ENCODE measurements around the gene DCBLD1. TPM values are rescaled to one million over a fixed set of nuclear protein-coding genes. Genes with fewer than 3 reads are reported as not detected.
A peak's percentile ranks its signal among the peaks of the same experiment; 100 is the strongest.

Gene DCBLD1
- total RNA-seq, 2 donors from 2014 or later, result 8.8 to 17.6 TPM

DNA sequence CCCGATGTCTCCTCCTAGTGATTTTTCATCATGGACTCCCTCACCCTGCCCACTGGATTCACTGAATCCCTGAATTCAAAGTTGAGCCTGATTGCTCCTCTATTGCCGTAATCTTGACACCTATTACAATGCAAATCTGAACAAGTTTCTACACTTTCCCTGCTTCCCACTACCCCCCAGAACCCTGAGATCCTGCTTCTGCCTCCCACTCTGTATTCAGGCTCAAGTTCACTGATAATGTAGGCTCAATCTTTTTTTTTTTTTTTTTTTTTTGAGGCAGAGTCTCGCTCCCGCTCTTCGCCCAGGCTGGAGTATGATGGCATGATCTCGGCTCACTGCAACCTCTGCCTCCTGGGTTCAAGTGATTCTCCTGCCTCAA, 3.6 kb upstream of the DCBLD1 start:
- WGBS, result 92% methylated on average over 6 of the region's 6 CpGs
- no peak overlapping the region for H3K4me3 ChIP-seq
- intact Hi-C loops (cut with DNase I), result no loop called here
- H3K36me3 ChIP-seq, result no peaks in the 10 kb centered on the region
- H3K4me1 ChIP-seq (replicated peaks), result no peaks in the 10 kb centered on the region
- TF ChIP-seq, protein P1, sequence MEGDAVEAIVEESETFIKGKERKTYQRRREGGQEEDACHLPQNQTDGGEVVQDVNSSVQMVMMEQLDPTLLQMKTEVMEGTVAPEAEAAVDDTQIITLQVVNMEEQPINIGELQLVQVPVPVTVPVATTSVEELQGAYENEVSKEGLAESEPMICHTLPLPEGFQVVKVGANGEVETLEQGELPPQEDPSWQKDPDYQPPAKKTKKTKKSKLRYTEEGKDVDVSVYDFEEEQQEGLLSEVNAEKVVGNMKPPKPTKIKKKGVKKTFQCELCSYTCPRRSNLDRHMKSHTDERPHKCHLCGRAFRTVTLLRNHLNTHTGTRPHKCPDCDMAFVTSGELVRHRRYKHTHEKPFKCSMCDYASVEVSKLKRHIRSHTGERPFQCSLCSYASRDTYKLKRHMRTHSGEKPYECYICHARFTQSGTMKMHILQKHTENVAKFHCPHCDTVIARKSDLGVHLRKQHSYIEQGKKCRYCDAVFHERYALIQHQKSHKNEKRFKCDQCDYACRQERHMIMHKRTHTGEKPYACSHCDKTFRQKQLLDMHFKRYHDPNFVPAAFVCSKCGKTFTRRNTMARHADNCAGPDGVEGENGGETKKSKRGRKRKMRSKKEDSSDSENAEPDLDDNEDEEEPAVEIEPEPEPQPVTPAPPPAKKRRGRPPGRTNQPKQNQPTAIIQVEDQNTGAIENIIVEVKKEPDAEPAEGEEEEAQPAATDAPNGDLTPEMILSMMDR (IDR thresholded peaks at IDR 0.05), result no peak
- TF ChIP-seq POLR2AphosphoS5 (IDR thresholded peaks at IDR 0.05), result no peak
- no peak for TF ChIP-seq POLR2A (IDR thresholded peaks at IDR 0.05)
- no peaks in the 10 kb centered on the region for H3K27me3 ChIP-seq (replicated peaks; ENCODE audit: insufficient read depth)
- no peak for DNase-seq (ENCODE audit: low spot score)
- H3K9me3 ChIP-seq, result no peaks in the 10 kb centered on the region
- H3K27ac ChIP-seq, result no peak overlapping the region

DNA sequence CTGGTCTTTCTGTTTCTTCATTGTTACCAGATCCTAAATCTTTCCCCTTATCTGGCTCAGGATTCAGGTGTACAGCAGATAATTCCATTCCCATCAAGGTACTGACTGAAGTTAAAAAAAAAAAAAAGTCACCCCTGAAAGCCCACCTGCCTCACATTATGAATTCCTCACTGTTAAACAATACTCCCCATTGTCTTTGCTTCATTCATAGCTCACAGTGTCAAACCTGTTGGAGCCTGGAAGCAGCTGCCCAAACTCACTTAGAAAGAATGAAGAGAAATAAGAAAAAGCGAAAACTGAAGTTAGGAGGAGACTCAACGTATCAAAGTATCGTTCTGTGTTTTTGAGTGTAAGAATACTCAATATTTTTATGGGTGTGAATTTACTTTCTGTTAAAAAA, 1.8 kb upstream of the DCBLD1 start:
- intact Hi-C loops (cut with DNase I), result no loop called here
- Histone ChIP-seq H3K27ac (no peak overlapping the region), H3K36me3 (no peaks in the 10 kb centered on the region), H3K27me3 (replicated peaks; ENCODE audit: insufficient read depth) (no peaks in the 10 kb centered on the region), H3K4me3 (no peak overlapping the region), H3K4me1 (replicated peaks) (no peaks in the 10 kb centered on the region), H3K9me3 (no peaks in the 10 kb centered on the region)
- TF ChIP-seq POLR2A (IDR thresholded peaks at IDR 0.05), result no peak
- TF ChIP-seq, protein P1 (IDR thresholded peaks at IDR 0.05), result no peak
- TF ChIP-seq POLR2AphosphoS5 (IDR thresholded peaks at IDR 0.05), result no peak
- 61% methylated on average over 3 of the region's 3 CpGs for WGBS
- DNase-seq (ENCODE audit: low spot score), result no peak

DNA sequence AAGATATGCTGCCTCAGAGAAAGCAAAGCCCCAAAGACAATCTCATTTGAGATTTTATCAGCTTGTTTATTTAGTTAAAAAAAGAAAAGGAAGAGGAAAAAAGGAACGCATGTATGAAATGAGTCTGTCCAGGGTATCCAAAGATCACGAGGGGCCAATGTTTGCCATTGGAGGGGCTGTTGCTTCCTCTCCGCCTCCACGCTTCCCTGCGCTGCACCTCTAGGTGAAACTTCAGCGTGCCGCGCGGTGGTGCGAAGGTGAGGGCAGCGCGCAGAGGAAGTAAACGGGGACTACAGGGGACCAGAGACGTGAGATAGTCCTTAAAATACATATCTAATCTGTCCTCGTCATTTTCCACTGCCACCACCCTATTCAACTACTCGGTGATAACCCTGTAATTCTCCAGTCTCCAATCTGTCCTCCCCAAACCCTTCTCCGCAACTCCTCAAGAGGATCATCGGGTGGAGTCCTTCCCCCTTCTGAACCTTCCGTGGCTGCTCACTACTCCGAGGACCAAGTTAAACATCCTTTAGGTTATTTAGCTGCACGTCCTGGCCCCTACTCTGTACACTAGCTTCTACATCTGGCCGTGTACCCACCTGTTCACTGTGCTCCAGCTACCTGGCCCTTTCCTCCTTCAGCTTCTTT, 1.1 kb upstream of the DCBLD1 start:
- 25% methylated on average over 22 of the region's 22 CpGs for WGBS
- Histone ChIP-seq H3K36me3 (no peaks in the 10 kb centered on the region), H3K4me1 (replicated peaks) (no peaks in the 10 kb centered on the region), H3K27ac (no peak overlapping the region), H3K4me3 (no peak overlapping the region), H3K9me3 (no peaks in the 10 kb centered on the region), H3K27me3 (replicated peaks; ENCODE audit: insufficient read depth) (no peaks in the 10 kb centered on the region)
- DNase-seq (ENCODE audit: low spot score), result no peak
- intact Hi-C loops (cut with DNase I), result no loop called here
- TF ChIP-seq POLR2AphosphoS5 (IDR thresholded peaks at IDR 0.05), result no peak
- TF ChIP-seq, protein P1 (IDR thresholded peaks at IDR 0.05), result no peak
- TF ChIP-seq POLR2A (IDR thresholded peaks at IDR 0.05), result no peak

DNA sequence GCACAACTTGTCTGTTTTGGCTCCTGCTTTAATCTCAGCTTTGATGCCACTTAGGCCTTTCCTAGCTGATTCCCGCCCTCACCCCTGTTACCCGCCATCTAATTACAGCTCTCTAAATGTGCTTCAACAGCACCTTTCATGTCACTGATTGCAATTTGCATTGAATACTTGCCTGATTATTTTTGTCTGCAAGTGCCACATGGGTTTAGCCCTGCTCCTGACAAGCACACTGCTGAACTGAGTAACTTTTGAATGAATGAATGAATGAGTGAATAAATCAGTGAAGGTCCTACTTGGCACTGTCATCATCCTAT, 591 bp upstream of the DCBLD1 start:
- Histone ChIP-seq H3K27me3 (replicated peaks; ENCODE audit: insufficient read depth) (no peaks in the 10 kb centered on the region), H3K36me3 (no peaks in the 10 kb centered on the region), H3K4me3 (peak overlapping the region; percentile 49 to 64), H3K27ac (peak overlapping the region; percentile 71 to 74), H3K9me3 (no peaks in the 10 kb centered on the region), H3K4me1 (replicated peaks) (no peaks in the 10 kb centered on the region)
- no peak for DNase-seq (ENCODE audit: low spot score)
- 25% methylated on average over 2 of the region's 2 CpGs for WGBS
- TF ChIP-seq POLR2AphosphoS5 (IDR thresholded peaks at IDR 0.05) (no peak), POLR2A (IDR thresholded peaks at IDR 0.05) (no peak)
- TF ChIP-seq, protein P1 (IDR thresholded peaks at IDR 0.05), result no peak
- intact Hi-C loops (cut with DNase I), result no loop called here

DNA sequence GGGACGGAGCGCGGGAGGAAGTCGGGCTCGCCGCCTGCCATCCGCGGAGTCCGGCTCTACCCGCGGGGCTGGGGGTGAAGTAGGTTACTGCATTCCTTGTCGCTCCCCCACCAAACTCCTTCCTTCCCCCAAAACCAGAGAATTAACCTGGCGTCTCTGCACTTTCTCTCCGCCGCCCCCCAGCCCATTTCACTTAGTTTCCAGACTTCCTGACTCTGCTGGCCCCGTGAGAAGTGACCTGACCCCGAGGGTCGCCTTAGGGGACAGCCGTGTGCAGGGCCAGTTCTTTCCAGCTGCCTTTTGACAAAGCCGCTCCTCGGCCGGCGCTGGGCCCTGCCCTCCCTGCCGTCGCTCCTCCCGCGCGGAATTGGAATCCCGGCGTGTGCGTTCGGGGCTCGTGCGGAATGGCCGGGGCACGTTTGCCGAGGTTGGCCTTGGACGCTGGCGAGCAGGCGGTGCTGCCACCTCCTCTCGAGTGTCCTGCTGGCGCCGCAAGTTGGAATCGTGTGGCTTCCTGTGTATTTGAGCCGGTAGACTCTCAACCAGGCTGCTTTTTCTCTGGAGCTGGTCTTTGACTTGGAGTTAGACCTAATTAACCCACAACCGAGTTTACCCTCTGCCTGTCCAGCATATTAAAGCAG, 650 bp downstream of the DCBLD1 start:
- no peaks in the 10 kb centered on the region for H3K27me3 ChIP-seq (replicated peaks; ENCODE audit: insufficient read depth)
- H3K27ac ChIP-seq, result peak overlapping the region; percentile 71 to 74
- H3K36me3 ChIP-seq, result no peaks in the 10 kb centered on the region
- H3K9me3 ChIP-seq, result no peaks in the 10 kb centered on the region
- H3K4me3 ChIP-seq, result peak overlapping the region; percentile 49 to 64
- 0% methylated on average over 46 of the region's 46 CpGs for WGBS
- intact Hi-C loops (cut with DNase I), result no loop called here
- H3K4me1 ChIP-seq (replicated peaks), result no peaks in the 10 kb centered on the region
- TF ChIP-seq, protein P1 (IDR thresholded peaks at IDR 0.05), result no peak
- TF ChIP-seq POLR2A (IDR thresholded peaks at IDR 0.05) (peak; percentile 11), POLR2AphosphoS5 (IDR thresholded peaks at IDR 0.05) (no peak)
- DNase-seq (ENCODE audit: low spot score), result peak; percentile 33

Data from prostate gland (tissue), 2 donors.